Subcutaneous adipose tissue (tissue), 4 donors: Measurements from ENCODE around the gene VGF. TPM values are rescaled to one million over a fixed set of nuclear protein-coding genes. Genes with fewer than 3 reads are reported as not detected.

ENCODE experiments used
- total RNA-seq, 4 donors: library from RNA; depleted of rRNA; stranded (reverse); fragments of >200 nt; gene quantifications; one replicate each; pipeline ENCODE4 v1.1.0, GENCODE V29; 2016
- TF ChIP-seq, protein P1 (sequence below): fragments of 450-650 bp; IDR thresholded peaks from one replicate; pipeline ENCODE4 v1.5.1; 2016; ENCODE audit warnings: low read depth, mild to moderate bottlenecking, control low read depth, antibody characterized with exemption, moderate library complexity

The VGF gene
- not detected for total RNA-seq

DNA sequence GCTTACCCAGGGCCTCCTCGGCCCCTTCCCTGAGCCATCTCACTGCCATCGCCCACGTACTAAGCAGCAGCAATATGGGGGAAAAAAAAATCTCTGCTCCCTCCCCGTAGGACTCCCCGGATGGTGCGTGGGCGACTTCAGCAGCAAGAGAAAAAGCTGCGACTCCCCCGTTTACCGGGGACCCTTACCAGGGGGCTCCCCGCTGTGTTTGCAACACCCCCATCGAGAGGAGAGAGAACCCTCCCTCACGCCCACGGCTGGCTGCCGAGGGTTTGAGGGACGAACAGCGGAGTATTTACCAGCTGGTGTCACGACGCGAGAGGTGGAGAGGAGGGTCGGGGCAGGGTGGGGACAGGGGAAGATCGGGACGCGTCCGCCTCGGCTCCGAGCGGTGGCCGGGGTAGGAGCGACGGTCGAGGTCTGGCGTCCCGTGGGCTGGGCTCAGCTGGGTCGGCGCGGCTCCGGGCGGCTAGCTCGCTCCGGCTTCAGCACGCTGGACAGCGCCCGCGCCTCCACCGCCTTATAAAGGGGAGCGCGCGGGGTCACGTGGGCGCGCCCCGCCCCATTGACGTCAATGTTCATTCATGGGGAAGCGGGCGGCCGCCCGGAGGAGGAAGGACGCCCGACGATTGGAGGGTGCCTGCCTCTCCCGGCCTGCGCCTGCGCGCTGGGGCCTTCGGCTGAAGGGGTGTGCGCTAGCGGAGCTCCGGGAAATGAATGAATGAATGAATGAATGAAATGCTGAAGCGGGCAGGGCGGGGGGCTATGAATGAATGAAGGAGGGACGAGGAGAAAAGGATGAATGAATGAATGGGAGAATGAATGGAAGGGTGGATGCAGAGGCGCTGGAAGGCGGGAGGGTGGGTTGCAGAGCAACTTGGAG is at the start of gene VGF:
TSS of gene VGF (minus strand) at position 495 of the 883 bp plus-strand sequence. CDS start 726 bp downstream, outside the sequence.
- TF ChIP-seq, protein P1, sequence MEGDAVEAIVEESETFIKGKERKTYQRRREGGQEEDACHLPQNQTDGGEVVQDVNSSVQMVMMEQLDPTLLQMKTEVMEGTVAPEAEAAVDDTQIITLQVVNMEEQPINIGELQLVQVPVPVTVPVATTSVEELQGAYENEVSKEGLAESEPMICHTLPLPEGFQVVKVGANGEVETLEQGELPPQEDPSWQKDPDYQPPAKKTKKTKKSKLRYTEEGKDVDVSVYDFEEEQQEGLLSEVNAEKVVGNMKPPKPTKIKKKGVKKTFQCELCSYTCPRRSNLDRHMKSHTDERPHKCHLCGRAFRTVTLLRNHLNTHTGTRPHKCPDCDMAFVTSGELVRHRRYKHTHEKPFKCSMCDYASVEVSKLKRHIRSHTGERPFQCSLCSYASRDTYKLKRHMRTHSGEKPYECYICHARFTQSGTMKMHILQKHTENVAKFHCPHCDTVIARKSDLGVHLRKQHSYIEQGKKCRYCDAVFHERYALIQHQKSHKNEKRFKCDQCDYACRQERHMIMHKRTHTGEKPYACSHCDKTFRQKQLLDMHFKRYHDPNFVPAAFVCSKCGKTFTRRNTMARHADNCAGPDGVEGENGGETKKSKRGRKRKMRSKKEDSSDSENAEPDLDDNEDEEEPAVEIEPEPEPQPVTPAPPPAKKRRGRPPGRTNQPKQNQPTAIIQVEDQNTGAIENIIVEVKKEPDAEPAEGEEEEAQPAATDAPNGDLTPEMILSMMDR, result no peak

DNA sequence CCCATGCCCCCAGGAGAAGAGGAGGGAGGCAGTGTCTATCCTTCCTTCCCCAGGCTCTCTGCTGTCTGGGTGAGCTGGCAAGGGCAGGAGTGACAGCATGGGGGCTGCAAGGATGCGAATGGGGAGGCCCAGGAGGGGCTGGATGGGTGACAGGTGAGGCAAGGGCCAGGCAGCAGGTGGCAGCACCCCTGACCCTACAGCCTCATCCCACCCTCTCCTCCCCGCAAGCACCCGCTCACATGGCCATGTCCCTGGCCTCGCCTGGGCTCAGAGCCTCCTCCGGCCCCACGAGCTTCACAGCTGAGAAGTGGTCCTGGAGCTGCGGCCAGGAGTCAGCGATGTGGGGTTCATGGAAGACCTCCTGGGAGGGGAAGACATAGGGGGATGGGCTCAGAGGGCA is 46.6 kb upstream of the VGF start:
- TF ChIP-seq, protein P1, result no peak

DNA sequence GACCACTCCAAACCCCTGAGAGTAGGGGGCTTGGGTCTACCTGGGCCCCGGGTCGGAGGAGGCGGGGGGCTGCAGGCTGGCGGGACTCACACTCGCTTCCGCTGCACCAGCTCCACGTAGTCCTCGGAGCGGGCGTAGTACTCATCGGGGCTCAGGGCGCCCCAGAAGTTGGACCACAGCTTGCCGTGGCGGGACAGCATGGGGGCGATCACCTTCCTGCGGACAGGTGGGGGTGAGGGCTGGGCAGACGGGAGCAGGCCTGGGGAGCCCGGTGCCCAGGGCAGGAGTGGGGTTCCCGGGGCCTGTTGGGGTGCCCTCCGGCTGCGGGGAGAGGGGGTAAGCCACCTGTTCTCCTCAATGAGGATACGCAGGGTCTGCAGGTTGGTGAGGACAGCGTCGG is 46.1 kb upstream of the VGF start:
- TF ChIP-seq, protein P1, result no peak

DNA sequence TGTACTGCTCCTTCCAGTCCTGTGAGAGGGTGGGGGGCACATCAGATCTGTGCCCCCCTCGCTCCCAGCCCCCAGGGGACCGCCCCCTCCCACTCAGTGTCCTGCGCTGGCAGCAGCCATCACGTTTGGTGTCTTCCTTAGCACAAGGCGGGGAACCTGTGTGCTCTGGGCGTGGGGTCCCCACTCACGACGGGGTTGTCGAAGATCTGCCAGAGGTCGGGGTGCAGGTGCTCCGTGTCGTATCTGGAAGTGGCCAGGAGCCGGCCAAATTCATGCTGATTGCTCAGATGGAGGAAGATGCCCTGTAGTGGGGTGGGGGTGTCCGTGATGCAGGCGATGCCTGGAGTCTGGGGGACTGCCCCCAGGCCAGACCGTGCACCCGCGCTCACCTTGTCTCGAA is 44.8 kb upstream of the VGF start:
- TF ChIP-seq, protein P1, result no peak

DNA sequence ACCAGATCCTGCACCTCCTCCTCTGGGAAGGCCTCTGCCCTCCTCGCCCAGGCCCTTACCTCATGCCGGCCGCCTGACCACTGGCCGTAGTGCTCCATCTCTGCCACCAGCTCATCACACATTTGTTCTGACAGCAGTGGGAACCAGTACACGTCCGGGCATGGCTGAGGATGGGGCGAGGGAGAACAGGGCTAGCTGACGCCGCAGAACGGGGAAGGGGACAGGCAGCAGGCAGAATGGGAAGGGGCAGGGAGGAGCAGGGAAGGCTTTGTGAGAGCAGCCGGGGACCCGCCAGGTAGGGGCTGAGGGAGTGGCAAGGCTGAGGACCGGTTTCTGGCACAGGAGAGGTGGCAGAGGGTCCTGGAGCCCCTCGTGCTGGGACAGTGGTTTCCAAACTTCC is 43.4 kb upstream of the VGF start:
- TF ChIP-seq, protein P1, result no peak

DNA sequence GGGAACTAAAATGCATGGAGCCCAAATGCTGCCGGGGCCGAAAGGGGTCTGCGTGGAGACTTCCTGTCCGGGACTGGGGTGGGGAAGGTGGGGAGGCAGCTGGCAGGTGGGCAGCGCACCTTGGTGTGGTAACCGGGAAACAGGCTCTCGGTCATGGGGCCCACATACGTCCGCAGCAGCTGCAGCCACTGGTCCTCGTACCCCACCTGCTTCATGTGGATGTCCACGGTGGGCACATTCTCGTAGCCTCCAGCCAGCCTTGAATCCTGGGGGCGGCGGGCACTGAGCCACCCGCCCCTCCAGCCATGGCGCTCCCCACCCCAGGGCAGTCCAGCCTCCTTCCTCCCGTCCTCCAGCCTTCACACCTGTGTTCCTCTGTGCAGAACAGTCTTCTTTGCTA is 42.1 kb upstream of the VGF start:
- TF ChIP-seq, protein P1, result no peak

DNA sequence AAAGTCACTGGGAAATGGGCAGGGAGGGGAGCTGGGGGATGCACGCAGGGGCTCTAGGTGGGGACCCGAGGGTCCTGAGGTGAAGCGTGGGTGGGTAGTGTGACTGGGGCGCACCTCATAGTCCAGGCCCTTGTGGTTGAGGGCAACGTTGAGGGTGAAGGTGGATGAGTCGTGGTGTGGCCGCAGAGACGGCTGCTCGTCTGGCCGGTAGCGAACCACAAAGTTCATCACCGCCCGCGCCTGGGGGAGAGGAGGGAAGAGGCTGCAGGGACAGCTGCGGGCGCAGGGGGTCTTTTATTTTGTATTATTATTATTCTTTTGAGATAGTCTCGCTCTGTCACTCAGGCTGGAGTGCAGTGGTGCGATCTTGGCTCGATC is 41.3 kb upstream of the VGF start:
- TF ChIP-seq, protein P1, result no peak
